HG03196 (cell line): ENCODE measurements around the gene NUDT7.

Experiments
- ATAC-seq: cut with Tn5 transposase; IDR thresholded peaks from one replicate; pipeline ENCODE4 v1.9.1; 2021; ENCODE audit not compliant: unreplicated experiment

Gene NUDT7

DNA sequence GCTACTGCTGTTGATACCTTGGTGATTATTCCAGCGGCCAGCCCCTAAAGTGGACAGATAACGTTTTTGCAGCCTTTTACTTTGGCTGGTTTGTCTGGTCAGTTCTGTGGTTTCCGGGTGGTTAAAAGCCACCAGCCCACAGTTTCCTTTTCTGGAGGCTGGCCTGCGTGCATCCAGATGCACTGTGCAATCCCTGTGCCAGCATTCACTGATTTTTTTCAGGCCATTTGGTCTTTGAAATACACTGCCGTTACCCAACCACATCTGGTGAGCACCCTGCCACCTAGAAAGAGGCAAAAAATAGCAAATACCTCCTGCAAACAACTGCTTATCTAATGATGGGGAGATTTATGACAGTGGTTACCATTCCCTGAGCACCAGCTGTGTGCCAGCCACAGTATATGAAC lies 797 bp downstream of the NUDT7 start:
- ATAC-seq: peak; percentile 13

GRCh38 chr16:77724174-77724573 lies 1.9 kb downstream of the NUDT7 start:
- ATAC-seq: no peak

DNA sequence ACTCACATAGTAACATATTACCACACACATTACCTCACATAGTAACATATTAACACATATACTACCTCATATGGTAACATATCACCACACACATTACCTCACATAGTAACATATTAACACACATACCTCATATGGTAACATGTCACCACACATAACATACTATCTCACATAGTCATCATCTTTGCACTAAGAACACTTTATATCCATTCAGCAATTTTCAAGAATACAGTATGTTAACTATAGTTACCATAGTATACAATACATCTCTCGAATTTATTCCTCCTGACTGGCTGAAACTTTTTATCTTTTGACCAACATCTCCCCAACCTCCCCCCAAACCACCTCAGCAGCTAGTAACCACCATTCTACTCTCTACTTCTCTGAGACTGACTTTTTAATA lies 7.6 kb downstream of the NUDT7 start:
- ATAC-seq: no peak

- ATAC-seq: no peak
These were observed 10.1 kb downstream of the NUDT7 start for GRCh38 chr16:77732241-77732946.

- ATAC-seq: no peak
These were observed 14.6 kb downstream of the NUDT7 start for GRCh38 chr16:77736879-77737278.

- no peak for ATAC-seq
These were observed 16.6 kb downstream of the NUDT7 start for GRCh38 chr16:77738706-77739558.

- ATAC-seq: no peak
These were observed 17.2 kb downstream of the NUDT7 start for GRCh38 chr16:77739559-77739892.

DNA sequence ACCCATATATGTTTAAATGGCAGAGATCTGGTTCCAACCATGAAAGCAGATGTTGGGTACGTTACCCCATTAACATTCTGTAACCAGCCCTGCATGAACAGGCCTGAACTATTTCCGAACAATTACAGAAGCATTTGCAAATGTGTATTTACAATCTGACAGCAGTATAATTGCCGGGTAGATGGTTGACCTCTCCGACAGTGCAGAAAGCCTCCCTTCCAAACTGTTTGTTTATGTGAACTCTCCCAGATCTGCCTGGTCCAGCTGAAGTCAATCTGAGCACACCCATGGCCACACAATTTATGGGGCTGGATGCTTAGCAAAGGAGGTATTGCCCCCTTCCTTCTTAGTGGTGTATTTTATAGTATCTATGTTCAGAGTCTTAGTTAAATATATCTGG lies 21.8 kb downstream of the NUDT7 start:
- no peak for ATAC-seq

- no peak for ATAC-seq
These were observed 23.7 kb downstream of the NUDT7 start for GRCh38 chr16:77745972-77746371.

- no peak for ATAC-seq
These were observed 26.2 kb downstream of the NUDT7 start for GRCh38 chr16:77748421-77749005.

DNA sequence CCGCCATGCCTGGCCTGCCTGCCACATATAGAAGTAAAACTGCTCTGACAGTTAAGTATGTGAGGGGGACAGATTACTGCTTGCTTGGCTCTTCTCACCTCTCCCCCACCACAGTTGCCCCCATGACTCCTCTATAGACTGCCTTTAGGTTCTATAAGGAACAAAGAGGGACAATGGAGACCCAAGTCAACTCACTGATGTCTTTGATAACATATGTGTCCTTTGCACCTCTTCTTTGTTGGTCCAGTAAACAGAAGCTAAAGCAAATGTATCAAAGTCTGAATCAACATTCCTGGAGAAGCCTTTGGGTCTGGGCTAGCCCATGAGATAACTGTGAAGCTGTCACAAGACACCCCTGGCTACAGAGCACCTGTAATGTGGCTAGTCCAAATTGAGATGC lies 27.1 kb downstream of the NUDT7 start:
- ATAC-seq: no peak

- ATAC-seq: no peak
These were observed 35.7 kb downstream of the NUDT7 start for GRCh38 chr16:77758046-77758445.

DNA sequence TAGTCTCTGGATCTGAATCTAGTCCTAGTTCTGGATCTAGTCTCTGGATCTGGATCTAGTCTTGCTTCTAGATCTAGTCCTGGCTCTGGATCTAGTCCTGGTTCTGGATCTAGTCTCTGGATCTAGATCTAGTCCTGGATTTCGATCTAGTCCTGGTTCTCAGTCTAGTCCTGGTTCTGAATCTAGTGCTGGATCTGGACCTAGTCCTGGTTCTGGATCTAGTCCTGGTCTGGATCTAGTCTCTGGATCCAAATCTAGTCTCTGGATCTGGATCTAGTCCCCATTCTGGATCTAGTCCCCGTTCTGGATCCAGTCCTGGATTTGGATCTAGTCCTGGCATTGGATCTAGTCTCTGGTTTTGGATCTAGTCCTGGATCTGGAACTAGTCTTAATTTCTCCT lies 36.2 kb downstream of the NUDT7 start:
- no peak for ATAC-seq

- no peak for ATAC-seq
These were observed 36.9 kb downstream of the NUDT7 start for GRCh38 chr16:77759201-77759600.

- ATAC-seq: no peak
These were observed 37.5 kb downstream of the NUDT7 start for GRCh38 chr16:77759821-77760220.

DNA sequence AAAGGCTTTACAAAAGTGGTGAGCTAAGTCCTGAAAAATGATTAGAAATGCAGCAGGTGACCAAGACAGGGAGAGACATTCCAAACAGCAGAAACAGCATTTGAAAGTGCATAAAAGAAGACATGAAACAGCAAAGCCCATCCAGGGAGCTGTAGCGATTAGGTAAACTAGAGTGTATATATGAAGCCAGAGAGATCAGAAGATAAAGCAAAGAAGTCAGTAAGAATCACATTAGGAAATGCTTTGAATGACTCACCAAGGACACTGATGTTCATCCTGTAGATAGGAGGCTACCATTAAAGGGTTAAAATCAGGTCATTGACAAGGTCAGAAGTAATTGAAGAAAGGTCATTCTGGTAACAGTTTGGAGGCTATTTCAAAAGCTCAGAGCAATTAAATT lies 38.5 kb downstream of the NUDT7 start:
- no peak for ATAC-seq

- no peak for ATAC-seq
These were observed 38.9 kb downstream of the NUDT7 start for GRCh38 chr16:77761204-77761603.

DNA sequence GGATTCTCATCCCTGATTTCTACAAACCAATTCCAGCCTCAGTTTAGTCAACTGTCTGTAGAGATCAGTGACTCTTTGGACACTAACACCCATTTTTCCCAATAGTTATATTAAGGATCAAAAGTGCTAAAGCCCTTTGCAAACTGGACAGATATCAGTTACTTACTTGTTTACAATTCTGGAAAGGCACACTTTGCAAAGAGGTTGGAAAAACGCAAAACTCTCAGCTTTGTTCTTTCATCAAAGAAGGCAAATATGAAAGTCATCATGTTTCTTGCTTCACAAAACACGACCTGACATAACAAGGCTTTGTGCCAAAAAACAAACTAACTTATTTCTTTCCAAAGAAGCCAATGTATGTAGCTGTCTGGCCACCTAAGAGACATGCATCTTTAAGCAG lies 39.9 kb downstream of the NUDT7 start:
- ATAC-seq: no peak

DNA sequence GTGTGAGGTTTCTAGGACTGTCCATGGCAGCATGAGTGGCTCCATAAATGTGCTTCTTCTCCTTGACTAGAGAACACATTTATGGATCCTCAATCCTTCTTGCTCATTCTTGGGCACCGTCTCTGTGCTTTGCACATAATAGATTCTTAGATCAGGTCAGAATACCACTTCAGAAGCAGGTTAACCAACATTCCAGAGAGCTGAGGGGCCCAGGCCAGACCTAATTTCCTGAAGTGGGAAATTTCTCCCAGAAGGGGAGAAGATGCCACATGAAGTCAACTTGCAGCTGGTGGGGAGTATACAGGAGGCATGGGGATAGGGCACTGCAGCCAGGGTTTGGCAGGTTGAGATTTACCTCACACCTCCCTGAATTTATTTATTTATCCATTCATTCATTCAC lies 41.7 kb downstream of the NUDT7 start:
- no peak for ATAC-seq

DNA sequence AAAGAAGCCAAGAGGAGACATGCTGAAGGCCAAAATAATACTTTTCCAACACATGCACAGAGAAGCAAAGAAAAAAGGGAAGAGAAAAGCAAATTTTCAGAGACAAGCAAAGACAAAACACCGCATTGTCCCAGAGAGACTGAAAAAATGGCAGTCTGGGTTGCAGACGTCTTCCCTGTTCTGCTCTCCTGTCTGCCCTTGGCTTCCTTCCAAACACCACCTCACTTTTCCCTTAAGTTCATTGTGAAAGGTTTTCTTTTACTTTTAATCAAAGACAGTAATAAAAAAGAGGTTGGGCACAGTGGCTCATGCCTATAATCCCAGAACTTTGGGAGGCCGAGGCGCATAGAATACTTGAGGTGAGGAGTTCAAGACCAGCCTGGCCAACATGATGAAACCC lies 44.9 kb downstream of the NUDT7 start:
- ATAC-seq: no peak

GRCh38 chr16:77767826-77768225 lies 45.5 kb downstream of the NUDT7 start:
- no peak for ATAC-seq
